PC-3 (cell line): ENCODE measurements around the gene DOK5.

ENCODE experiments used
- EZH2 ChIP-seq: fragments of 300-600 bp; sonication (generic); IDR thresholded peaks from one replicate; pipeline ENCODE4 v1.6.1; 2017; ENCODE audit warnings: antibody characterized with exemption, mild to moderate bottlenecking, low read length; ENCODE audit not compliant: unreplicated experiment
- EZH2phosphoT487 ChIP-seq: fragments of 300-600 bp; sonication (generic); IDR thresholded peaks from 2 replicates; pipeline ENCODE4 v1.6.1; 2018; ENCODE audit warnings: mild to moderate bottlenecking, antibody characterized with exemption, low read length, borderline replicate concordance
- TF ChIP-seq, protein P1 (sequence below): fragments of 300-600 bp; sonication (generic); conservative IDR thresholded peaks from 2 replicates; pipeline ENCODE4 v1.5.1; 2017; ENCODE audit warnings: antibody characterized with exemption, low read depth, mild to moderate bottlenecking, low read length

DNA sequence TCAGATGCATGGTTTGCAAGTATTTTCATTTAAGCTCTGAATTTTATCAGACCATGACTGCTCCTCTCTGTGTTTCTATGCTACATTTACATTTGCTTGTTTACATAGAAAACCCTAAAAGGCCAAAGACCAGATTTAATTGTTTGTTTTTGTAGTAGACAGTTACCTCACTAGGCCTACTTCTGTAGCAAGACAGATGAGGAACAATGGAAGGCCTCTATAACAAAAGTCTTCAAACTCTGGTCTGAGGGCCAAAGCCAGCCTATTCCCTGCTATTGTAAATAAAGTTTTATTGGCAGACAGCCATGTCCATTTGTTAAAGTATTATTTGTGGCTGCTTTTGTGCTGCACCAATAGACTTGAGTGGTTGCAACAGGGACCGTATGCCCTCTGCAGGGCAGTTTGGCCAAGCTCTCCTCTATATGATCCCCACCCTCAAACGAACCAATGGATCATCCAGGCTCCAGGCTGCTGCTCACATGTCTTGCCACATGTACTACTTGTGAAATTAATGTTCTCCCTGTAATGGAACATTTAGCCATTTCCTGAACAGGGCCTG is 182.0 kb downstream of the DOK5 start:
- TF ChIP-seq, protein P1, sequence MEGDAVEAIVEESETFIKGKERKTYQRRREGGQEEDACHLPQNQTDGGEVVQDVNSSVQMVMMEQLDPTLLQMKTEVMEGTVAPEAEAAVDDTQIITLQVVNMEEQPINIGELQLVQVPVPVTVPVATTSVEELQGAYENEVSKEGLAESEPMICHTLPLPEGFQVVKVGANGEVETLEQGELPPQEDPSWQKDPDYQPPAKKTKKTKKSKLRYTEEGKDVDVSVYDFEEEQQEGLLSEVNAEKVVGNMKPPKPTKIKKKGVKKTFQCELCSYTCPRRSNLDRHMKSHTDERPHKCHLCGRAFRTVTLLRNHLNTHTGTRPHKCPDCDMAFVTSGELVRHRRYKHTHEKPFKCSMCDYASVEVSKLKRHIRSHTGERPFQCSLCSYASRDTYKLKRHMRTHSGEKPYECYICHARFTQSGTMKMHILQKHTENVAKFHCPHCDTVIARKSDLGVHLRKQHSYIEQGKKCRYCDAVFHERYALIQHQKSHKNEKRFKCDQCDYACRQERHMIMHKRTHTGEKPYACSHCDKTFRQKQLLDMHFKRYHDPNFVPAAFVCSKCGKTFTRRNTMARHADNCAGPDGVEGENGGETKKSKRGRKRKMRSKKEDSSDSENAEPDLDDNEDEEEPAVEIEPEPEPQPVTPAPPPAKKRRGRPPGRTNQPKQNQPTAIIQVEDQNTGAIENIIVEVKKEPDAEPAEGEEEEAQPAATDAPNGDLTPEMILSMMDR: no peak
- TF ChIP-seq EZH2 (no peak), EZH2phosphoT487 (no peak)
